Stimulated activated CD4-positive, alpha-beta T cell treated with anti-CD3 and anti-CD28 coated beads, Interleukin-2, amount 100 ng/mL, for 48 hours (primary cell): Measurements from ENCODE around the gene ZNF611.
A peak's percentile ranks its signal among the peaks of the same experiment; 100 is the strongest.
"Not testable (repeated sequence)": the region's sequence is repeated elsewhere in the genome, so short reads cannot be mapped to it uniquely, and the experiment has no call there.

ENCODE experiments used
- DNase-seq, 2 donors: peaks; one replicate each; pipeline ENCODE4 v3.0.0-alpha.2; 2020

The ZNF611 gene

GRCh38 chr19:52715902-52716301 is 18.9 kb downstream of the ZNF611 start:
- not testable (repeated sequence) for DNase-seq

- not testable (repeated sequence) for DNase-seq
Measured at GRCh38 chr19:52715330-52715729, 19.5 kb downstream of the ZNF611 start.

GRCh38 chr19:52713051-52713450 is 21.8 kb downstream of the ZNF611 start:
- DNase-seq: not testable (repeated sequence)

GRCh38 chr19:52711661-52712060 is 23.2 kb downstream of the ZNF611 start:
- DNase-seq: not testable (repeated sequence)

DNA sequence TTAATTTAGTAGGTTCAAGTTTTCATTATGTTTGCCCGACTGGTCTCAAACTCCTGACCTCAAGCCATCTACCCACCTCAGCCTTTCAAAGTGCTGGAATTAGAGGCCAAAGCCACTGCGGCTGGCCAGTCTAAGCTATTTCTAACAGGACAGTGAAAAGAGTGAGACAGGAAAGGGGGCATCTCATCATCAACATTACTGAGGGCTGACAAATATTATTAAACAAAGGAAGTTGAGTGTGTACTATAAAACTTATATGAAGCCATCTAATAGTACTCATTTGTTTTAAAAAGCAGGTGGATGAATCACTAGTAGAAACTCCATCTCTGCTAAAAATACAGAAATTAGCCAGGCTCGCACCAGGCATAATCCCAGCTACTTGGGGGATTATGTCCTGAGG is 24.3 kb downstream of the ZNF611 start:
- no peak for DNase-seq

DNA sequence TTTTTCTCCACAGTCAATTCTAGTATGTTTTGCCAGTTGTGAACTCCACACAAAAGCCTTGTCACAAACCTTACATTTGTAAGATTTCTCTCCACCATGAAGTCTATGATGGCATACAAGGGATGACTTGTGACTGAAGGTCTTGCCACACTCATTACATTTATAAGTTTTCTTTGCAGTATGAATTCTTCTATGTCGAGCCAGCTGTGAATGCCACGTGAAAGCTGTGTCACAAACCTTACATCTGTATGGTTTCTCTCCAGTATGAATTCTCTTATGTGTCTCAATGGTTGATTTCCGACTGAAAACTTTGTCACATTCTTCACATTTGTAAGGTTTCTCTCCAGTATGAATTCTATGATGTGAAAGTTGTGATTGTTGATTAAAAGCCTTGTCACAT is 29.2 kb downstream of the ZNF611 start:
- not testable (repeated sequence) for DNase-seq

DNA sequence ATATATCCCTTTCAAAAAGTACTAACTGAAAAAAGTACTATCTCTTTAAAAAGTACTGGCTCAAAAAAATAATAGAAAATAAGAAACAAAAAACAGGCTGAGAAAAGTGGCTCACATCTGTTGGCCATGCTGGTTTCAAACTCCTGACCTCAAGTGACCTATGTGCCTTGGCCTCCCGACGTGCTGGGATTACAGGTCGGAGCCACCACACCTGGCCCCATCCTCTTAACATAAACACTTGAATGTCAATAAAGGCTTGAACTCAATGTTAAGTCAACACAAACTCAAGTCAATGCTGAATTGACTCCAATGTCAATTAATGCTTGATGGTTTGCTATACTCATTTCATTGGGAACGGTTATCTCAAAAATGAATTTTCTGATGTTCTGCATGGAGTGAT is 30.9 kb downstream of the ZNF611 start:
- DNase-seq: no peak

GRCh38 chr19:52700673-52701072 is 34.2 kb downstream of the ZNF611 start:
- DNase-seq: no peak

DNA sequence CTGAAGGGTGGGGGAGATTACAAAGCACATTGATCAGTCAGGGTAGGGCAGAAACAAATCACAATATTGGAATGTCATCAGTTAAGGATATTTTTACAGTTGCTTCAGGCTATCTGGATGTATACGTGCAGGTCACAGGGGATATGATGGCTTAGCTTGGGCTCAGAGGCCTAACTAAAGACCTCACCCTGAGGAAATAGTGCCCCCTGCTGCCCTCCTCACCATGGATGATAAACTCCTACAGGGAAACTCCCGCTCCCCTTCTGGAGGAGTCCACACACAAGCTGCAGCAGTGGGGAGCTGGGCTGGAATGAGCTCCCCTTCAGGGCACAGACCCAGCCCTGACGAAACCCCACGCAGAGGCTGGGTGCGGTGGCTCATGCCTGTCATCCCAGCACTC is 35.3 kb downstream of the ZNF611 start:
- not testable (repeated sequence) for DNase-seq

DNA sequence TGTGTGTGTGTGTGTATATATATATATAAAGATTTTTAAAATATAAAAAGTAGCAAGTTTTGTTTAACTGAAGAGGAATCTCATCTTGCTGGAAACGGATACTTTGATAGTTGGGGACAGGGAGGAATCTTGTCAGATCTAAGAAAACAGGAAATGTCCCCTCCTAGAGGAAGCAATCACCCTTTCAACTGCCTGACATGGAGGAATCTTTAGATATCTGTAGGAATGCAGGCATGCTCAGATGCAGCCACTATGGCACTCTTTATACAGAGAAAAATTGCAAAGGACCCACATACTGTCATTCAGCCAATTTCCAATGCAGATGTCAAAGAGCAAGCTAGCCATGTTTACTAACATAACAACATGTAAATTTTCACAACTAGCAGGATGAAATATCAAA is 38.8 kb downstream of the ZNF611 start:
- DNase-seq: no peak

GRCh38 chr19:52694921-52695320 is 39.9 kb downstream of the ZNF611 start:
- no peak for DNase-seq

DNA sequence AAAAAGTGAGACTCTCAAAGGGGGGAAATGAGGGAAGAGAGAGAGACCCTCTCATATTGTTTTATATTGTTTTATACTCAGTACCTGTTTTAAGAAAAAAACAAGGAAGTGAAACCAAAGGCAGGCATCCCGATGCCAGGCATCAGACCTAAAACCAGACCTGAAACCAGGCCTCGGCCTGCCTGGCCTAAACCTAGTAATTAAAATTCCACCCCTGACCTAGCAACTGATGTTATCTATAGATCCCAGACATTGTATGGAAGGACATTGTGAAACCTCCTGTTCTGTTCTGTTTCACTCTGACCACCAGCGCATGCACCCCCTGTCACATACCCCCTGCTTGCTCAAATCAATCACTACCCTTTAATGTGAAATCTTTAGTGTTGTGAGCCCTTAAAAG is 40.6 kb downstream of the ZNF611 start:
- DNase-seq: not testable (repeated sequence)

DNA sequence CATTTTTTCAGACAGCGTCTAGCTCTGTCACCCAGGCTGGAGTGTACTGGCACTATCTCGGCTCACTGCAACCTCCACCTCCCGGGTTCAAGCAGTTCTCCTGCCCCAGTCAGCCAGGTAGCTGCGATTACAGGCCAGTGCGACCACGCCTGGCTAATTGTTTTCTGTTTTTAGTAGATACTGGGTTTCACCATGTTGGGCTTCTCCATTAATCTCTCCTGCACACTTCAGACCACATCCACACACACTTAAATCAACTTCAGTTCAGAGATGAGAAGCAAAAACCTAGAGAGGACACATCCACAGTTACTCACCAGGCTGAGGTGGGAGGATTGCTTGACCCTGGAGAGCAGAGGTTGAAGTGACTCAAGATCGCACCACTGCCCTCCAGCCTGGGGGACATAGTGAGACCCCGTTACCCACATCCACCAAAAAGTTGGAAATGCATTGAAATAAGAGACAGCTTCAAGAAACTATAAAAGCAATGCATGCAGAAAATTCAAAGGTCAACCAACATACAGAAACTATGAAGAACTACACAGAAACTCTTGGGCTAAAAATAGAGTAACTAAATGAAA is 42.3 kb downstream of the ZNF611 start:
- DNase-seq: no peak

DNA sequence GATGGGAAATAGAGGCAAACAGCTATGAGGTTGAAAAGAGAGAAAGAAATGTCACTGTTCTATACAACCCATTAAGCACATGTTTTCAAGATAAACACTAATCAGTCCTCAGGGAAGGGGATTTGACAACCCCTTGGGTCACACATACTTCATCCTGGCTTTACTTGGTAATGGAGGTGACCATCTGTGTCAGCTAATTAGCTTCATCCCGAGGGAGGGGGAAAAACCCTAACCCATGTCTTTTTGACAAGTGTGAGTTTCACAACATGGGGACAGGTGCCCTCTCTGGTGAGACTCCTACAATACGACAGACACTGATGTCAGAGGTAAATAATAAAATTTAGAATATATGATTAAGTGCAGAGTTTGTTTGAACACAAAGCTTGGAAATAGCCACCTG is 43.1 kb downstream of the ZNF611 start:
- DNase-seq: no peak

DNA sequence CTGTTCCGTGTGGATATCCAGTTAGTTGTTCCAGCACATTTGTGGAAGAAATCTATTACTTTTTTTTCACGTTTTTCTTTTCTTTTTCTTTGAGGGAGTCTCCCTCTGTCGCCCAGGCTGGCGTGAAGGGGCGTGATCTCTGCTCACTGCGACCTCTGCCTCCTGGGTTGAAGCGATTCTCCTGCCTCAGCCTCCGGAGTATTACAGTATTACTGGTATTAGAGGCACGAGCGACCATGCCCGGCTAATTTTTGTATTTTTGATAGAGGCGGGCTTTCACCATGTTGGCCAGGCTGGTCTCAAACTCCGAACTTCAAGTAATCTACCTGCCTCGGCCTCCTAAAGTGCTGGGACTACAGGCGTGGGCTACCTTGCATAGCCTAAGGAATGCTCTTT is 43.6 kb downstream of the ZNF611 start:
- no peak for DNase-seq

DNA sequence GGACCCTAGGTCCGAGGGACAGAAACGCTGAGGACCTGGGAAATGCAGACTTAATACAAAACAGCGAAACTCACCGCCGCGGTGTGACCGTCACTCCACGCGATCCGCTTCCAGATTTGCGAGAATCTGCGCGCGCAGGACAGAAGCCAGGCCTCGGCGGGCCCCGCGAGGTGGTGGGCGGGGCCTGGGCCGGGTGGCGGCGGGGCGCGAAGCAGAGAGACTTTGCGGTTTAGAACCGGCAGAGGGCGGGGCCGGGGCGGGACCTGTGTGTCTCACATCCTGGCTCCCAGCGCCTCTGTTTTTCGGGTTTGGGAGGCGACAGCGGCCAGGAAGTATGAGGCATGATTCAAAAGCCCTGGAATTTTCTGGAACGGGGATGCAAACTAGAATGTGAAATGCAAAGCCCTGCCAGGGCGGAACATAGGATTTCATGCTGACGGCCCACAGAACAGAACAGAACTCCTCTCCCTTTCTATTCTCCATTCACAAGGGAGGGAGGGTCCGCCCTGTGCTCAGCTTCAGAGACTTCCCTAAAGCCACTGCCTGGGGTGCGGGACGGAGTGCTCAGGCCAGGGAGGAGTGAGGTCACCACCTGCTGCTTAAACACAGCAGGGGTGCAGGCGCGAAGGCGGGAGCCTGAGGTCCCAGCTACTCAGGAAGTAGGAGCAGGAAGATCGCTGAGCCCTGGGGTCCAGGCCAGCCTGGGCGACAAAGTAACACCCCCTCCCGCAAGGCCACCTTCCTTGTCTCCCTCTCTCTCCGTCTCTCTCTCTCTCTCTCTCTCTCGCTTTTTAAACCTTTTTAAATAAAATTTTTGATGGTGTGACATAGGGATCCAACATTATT is 44.3 kb downstream of the ZNF611 start:
- peak; percentile 87 to 91 for DNase-seq

DNA sequence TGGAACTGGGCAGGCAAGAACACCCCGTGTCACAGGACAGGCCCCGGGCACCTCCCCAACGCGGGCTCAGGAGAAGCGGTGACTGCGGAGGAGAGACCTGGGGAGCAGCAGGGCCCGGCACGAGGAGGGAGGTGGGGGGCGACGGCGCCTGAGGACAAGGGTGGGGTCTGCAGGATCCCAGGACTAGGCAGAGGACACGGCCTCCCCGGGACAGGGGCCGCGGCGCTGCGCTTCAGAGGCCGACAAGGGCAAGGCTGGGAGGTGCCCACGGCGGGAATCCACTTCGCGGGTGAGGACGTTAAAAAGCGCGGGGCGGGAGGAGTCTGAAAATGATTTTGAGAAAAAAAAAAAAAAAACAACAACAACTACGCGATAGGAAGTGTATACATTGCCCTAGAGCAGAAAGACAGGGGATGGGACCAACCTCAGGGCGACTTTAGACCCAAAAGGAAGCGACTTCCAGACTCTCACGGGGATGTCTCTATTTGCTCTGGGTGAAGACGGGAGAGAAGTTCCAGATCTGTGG is 44.9 kb downstream of the ZNF611 start:
- peak; percentile 7 to 17 for DNase-seq

GRCh38 chr19:52688925-52689796 is 45.7 kb downstream of the ZNF611 start:
- not testable (repeated sequence) for DNase-seq

- no peak for DNase-seq
Measured at GRCh38 chr19:52688335-52688734, 46.5 kb downstream of the ZNF611 start.

DNA sequence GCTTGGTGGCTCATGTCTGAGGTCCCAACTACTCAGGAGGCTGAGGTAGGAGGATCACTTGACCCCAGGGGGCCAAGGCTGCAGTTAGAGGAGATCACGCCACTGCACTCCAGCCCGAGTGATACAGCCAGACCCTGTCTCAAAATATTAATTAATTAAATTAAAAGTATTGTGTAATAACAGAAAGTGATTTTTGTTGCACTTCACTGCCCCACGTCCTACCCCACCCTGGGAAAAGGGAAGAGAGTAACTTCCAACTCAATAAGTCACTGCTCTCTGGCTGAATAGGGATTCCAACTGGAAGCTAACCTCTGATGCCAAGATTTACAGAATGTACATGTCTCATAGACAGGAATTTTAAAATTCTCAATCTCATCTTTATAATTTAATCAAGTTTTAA is 47.2 kb downstream of the ZNF611 start:
- DNase-seq: no peak

GRCh38 chr19:52685811-52686210 is 49.0 kb downstream of the ZNF611 start:
- no peak for DNase-seq

DNA sequence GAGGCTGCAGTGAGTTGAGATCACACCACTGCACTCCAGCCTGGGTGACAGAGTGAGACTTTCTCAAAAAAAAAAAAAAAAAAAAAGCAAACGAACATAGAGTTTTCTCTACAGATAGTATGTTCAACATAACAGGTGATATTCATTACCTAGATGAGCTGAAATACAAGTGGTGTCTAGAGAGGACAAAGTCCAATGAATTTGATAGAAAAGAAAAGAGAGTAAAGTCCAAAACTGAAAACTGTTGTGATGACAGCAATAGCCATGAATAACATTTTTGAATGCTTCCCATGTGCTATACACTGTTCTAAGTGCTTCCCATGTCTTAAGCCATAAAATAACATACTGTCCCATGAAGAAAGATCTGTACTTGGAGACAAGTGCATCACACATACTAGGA is 53.6 kb downstream of the ZNF611 start:
- not testable (repeated sequence) for DNase-seq

GRCh38 chr19:52679598-52679997 is 55.2 kb downstream of the ZNF611 start:
- DNase-seq: no peak
